LNCaP clone FGC (cell line): Measurements from ENCODE around the gene ELOVL1.
"Not testable (repeated sequence)": the region's sequence is repeated elsewhere in the genome, so short reads cannot be mapped to it uniquely, and the experiment has no call there.

Source experiments
- DNase-seq: peaks from one replicate; pipeline ENCODE4 v3.0.0-alpha.2; 2011; ENCODE audit warnings: low read depth
- H3K4me3 ChIP-seq: 2 replicates; pipeline ENCODE4 v1.5.1; 2011; ENCODE audit warnings: mild to moderate bottlenecking, low read depth, low read length, control low read depth
- TF ChIP-seq, protein P1 (sequence below): IDR thresholded peaks from 2 replicates; pipeline ENCODE4 v1.5.1; 2012; ENCODE audit warnings: mild to moderate bottlenecking; ENCODE audit not compliant: control insufficient read depth, insufficient read depth; ENCODE audit errors: extremely low read depth

Gene ELOVL1

DNA sequence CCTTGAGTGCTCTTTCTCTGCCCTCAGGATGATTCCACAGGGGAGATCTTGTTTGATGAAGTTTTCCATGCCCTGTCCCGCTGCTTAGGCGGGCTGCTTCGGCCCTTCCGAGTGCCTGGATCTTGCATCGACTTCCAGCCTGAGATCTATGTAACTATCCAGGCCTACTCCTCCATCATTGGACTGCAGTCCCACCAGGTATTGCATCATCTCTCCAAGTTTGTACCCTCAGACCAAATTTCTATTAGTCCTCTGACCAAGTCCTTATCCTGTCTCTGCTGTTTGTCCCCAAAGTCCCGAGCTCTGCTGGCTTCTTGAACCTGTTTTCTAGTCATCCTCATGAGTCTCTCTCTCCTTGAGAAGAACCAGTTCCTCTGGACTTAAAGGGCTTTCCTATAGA lies 36.5 kb upstream of the ELOVL1 start:
- H3K4me3 ChIP-seq = no peak overlapping the region
- TF ChIP-seq, protein P1, sequence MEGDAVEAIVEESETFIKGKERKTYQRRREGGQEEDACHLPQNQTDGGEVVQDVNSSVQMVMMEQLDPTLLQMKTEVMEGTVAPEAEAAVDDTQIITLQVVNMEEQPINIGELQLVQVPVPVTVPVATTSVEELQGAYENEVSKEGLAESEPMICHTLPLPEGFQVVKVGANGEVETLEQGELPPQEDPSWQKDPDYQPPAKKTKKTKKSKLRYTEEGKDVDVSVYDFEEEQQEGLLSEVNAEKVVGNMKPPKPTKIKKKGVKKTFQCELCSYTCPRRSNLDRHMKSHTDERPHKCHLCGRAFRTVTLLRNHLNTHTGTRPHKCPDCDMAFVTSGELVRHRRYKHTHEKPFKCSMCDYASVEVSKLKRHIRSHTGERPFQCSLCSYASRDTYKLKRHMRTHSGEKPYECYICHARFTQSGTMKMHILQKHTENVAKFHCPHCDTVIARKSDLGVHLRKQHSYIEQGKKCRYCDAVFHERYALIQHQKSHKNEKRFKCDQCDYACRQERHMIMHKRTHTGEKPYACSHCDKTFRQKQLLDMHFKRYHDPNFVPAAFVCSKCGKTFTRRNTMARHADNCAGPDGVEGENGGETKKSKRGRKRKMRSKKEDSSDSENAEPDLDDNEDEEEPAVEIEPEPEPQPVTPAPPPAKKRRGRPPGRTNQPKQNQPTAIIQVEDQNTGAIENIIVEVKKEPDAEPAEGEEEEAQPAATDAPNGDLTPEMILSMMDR = no peak
- no peak for DNase-seq

DNA sequence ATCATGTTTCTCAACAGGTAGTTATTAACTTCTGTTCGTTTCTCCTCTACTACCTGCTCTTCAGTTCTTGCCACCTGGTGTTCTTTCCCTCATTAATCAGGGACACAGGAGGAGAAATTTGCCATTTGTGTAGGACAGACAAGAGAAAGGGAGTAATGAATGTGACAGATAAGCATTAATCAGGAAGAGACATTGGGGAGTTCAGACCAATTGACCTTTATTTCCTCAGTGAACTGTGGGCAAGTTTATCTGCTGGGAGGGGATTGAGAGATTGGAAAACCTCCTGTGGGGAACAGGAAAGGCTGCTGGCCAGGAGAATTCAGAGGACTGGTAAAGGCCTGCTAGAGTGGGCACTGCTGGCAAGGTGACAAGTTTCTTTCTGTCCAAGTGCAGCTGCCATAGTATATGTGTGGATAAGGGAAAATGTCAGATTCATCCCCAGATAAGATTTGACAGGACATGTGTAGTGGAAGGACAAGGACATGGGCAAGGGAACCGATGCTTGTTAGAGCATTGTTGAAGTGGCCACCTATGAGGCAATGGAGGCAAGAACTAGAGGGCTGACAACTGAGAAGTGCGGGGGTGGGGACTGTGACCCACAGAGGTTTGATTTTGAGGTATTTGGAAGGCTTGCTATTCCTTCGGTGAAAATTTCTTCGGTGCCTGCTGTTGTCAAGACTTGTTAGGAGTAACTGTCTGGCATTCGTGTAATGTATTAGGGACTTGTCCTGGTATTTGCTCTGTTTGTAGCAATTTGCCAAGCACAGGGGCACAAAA lies 34.5 kb upstream of the ELOVL1 start:
- TF ChIP-seq, protein P1 = no peak
- H3K4me3 ChIP-seq = no peak overlapping the region
- DNase-seq = no peak

DNA sequence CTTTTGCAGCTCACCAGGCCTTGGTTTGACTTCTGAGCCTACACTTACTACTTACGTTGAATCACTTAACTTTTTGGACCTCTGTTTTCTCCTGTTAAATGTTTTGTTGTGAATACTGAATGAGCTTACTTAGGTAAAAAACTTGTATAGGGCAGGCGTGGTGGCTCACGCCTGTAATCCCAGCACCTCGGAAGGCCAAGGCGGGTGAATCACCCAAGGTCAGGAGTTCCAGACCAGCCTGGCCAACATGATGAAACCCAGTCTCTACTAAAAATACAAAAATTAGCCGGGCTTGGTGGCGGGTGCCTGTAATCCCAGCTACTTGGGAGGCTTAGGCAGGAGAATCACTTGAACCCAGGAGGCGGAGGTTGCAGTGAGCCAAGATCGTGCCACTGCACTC lies 32.6 kb upstream of the ELOVL1 start:
- DNase-seq, H3K4me3 ChIP-seq: not testable (repeated sequence)

DNA sequence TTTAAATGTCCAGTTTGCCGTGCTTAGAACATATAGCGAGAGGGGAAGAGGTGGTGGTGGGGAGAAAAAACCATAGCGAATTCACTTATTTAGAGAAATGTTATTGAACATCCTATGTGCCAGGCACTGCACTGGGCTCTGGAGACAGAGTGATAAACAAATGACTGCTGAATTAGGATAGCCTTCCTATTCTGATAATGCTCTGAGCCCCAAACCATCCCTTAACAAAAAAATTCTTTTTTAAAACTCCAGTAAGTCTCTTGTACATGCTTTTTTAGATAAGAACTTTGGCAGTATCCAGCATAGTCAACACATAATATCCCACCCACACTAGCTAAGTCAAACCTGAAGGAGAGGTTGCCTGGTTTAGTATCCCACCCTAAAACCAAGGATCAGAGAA lies 30.4 kb upstream of the ELOVL1 start:
- H3K4me3 ChIP-seq = no peak overlapping the region
- DNase-seq = no peak
- TF ChIP-seq, protein P1 = no peak

DNA sequence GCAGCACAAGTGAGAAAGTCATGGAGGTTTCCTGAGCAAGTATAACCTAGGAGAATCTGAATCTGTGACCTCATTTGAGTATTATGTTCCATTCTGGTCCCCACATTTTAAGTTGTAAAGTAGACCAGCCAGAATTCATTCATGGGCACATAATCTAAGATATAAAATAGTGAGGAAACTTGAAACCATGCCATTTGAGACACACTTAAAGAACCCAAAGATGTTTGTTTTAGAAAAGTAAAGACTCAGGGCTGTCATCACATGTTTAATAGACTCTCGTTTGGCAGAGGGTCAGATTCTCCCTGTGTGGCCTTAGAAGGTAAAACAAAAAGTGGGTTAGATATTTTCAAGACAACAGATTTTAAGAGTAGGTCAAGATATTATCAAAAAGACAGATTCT lies 28.2 kb upstream of the ELOVL1 start:
- TF ChIP-seq, protein P1 = no peak
- no peak overlapping the region for H3K4me3 ChIP-seq
- DNase-seq = peak; percentile 98

DNA sequence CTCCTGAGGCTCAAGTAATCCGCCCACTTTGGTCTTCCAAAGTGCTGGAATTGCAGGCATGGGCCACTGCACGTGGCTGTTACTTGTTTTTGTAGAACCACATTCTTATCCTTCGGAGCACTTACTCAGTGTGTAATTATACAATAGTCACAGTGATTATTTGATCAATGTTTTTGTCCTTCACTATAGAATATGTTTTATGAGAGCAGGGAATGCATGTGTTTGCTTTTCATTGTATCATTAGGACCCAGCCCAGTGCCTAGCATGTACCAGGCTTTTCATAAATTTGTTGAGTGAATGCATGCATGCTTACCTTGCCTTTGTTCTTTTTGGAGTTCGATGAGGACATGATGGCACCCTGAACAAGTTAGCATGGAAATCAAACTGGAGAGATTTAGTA lies 27.7 kb upstream of the ELOVL1 start:
- TF ChIP-seq, protein P1 = no peak
- peak; percentile 60 for DNase-seq
- no peak overlapping the region for H3K4me3 ChIP-seq

DNA sequence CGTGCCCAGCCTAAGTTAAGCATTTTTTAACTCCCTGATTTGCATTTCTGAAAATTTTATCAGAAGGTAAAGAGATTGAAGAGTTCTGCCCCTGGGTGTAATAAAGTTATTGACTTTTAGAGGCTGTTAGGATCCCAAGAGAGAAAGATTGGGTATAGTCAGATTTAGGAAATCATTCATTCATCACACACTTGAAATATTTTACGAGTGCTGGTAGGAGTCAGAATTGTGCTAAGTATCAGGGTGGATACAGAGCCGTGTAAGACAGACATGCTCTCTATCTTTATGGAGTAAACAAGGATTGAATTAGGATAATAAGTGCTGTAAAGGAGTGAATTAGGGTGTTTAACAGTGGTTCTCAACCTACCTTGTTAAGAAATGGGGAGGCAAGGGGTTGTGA lies 24.9 kb upstream of the ELOVL1 start:
- TF ChIP-seq, protein P1 = no peak
- no peak overlapping the region for H3K4me3 ChIP-seq
- no peak for DNase-seq
